ENCODE data around the gene SWT1.
"Not testable (repeated sequence)": the region's sequence is repeated elsewhere in the genome, so short reads cannot be mapped to it uniquely, and the experiment has no call there.

The SWT1 gene

DNA sequence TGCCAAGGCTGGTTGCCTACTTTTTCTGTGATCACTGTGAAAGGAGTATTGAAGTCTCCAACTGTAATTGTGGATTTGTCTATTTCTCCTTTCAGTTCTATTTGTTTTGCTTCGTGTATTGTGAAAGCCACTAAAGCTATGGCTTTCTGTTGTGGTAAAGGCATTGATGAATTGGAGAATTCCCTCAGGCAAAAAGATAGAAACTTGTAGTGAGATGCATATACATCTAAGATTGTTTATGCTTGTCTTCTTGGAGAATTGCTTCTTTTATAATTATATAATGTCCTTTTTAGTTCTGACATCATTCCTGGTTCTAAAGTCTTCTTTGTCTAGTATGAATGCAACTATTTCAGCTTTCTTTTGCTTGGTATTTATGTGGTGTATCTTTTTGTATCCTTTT, 36.8 kb downstream of the SWT1 start:
- no peak for DNase-seq (ENCODE audit: low read depth)

DNA sequence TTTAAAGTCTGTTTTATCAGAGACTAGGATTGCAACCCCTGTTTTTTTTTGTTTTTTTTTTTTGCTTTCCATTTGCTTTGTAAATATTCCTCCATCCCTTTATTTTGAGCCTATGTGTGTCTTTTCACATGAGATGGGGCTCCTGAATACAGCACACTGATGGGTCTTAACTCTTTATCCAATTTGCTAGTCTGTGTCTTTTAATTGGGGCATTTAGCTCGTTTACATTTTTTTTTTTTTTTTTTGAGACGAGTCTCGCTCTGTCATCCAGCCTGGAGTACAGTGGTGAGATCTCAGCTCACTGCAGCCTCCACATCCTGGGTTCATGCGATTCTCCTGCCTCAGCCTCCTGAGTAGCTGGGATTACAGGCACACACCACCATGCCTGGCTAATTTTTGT, 41.7 kb downstream of the SWT1 start:
- DNase-seq (ENCODE audit: low read depth), result not testable (repeated sequence)

DNA sequence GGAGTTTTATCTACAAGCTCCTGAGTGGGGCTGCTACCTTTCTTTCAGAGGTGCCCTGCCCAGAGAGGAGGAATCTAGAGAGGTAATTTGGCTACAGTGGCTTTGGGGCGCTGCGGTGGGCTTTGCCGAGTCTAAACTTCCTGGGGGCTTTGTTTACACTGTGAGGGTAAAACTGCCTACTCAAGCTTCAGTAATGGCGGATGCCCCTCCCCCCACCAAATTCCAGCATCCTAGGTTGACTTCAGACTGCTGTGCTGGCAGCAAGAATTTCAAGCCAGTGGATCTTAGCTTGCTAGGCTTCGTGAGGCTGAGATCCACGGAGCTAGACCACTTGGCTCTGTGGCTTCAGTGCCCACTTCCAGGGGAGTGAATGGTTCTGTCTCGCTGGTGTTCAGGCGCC, 43.9 kb downstream of the SWT1 start:
- DNase-seq (ENCODE audit: low read depth), result no peak

DNA sequence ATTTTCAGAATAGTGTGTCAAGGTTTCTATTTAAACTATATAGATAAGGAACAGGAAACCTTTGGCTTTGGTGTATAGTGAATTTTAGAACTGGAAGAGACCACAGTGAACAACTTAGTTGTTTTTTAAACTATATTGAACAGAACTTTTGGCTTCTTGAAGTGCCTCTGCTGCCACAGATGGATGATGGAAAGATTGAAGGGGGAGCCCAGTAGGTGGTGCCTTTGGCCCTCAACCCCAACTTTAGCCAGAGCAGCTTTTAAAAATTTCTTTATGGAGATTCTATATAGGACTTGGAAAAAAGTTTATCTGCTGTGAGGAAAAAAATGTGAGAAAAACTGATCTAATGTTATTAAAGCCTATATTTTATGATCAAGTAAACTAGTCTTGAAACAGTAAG, 50.2 kb downstream of the SWT1 start:
- no peak for DNase-seq (ENCODE audit: low read depth)

DNA sequence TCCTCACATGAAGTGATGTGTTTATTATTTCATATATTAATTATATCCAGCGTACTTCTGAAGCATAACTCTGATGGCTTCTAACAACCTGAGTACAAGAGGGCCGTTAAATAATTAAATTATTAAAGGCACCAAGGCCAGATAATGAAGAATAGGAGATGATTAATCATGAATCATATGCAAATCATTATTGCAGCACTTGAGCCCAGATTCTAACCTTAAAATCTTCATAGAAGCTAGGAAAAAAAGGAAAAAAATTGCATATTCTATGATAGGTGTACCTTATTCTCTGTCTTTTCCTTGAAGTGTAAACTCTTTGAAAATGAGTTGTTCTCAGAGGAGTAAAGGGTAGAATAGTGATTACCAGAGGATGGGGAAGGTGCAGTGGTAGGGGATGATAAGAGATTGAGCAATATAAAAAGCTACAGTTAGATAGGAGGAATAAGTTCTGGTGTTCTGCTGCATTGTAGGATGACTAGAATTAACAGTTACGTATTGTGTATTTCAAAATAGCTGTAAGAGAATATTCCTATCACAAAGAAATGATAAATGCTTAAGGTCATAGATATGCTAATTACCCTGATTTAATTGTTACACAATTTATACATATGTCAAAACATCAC, 51.1 kb downstream of the SWT1 start:
- DNase-seq (ENCODE audit: low read depth), result no peak

DNA sequence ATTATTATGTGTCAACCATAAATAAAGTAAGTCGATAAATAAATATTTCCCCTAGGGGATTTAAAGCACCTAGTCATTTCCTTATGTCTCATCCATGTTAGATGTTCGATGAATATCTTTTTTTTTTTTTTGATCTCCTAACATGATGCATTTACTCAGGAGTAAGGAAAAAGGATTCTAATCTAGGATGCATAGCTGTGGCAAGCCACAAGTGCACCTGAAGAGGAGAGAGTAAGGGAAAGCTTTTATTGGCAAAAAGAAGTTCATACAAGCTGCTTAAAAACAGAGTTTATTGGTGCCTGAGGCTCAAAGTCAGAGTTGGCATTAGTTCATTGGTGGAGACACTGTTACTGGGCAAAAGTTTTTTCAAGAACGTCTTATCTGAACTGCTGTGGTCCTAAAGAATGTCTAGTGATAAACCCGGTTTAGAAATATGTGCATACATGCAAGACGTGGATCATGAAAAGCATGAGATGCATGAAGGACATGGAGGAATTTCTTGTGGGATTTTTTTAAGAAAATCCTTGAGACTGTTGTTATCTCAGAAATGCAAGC, 51.7 kb downstream of the SWT1 start:
- DNase-seq (ENCODE audit: low read depth), result no peak

DNA sequence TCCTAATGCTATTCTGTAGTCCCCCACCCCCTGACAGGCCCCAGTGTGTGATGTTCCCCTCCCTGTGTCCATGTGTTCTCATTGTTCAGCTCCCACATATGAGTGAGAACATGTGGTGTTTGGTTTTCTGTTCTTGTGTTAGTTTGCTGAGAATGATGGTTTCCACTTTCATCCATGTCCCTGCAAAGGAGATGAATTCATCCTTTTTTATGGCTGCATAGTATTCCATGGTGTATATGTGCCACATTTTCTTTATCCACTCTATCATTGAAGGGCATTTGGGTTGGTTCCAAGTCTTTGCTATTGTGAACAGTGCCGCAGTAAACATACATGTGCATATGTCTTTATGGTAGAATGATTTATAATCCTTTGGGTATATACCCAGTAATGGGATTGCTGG, 52.4 kb downstream of the SWT1 start:
- not testable (repeated sequence) for DNase-seq (ENCODE audit: low read depth)

DNA sequence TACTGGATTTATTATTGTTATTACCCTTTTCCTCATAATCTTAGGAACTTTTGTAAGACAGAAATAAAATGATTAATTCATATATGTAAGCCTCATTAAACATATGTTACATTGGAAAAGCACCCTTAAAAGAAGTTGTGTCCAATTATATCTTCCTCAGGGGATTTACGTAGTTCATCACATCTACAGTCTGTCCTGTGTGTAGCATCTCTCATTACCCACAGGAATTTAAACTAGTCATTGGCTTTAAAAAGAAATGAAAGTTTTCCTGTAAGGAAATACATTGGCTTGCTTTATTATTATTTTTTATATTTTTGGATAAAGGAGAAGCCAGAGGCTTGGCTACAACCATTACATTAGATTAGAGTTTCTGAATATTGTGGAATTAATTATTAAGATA, 56.1 kb downstream of the SWT1 start:
- DNase-seq (ENCODE audit: low read depth), result no peak

DNA sequence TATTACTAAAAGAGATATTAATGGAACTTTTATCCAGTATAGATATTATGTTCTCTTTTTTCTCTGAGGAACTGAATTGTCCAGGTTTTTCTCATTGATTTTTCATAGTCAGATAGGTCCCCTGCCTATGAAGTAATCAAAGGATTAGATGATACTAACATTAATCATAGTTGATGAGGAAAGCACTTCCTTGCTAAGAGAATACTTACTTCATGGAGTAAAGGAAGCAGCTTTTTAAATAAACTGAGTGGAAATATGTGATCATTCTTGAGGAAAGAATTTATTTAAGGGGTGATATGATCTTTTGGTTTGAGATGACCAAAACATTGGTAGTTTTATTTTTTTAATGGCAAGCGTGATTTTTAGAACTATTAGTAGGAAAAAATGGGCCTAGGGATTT, 58.9 kb downstream of the SWT1 start:
- no peak for DNase-seq (ENCODE audit: low read depth)

DNA sequence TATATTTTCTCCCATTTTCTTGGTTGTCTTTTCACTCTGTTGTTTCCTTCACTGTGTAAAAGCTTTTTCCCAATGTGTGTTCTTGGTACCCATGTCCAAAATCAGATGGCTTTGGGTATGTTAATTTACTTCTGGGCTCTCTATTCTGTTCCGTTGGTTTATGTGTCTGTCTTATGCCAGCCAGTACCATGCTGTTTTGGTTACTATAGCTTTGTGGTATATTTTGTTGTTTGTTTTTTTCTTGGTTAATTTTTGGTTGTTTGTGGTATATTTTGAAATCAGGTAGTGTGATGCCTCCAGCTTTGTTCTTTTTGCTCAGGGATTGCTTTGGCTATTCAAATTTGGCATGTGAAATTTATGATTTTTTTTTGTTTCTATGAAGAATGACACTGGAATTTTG, 67.2 kb downstream of the SWT1 start:
- DNase-seq (ENCODE audit: low read depth), result no peak

DNA sequence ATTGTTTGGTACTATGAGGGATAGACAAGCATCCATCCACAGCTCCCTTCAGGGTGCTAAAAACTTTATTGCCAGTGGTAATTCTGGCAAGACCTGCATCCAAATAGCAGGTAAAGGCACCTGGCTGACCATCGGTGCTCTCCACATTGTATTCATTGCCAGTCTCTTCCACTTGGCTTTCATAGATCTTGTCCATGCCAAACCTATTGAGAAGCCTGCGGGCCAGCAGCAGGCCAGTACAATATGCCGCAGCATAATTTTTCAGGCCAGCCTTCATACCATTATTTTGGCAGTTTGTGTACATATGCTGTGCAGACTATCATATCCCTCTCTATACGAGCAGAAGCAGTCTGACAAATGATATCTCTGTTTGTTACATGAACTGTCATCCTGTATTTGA, 70.2 kb downstream of the SWT1 start:
- DNase-seq (ENCODE audit: low read depth), result no peak

DNA sequence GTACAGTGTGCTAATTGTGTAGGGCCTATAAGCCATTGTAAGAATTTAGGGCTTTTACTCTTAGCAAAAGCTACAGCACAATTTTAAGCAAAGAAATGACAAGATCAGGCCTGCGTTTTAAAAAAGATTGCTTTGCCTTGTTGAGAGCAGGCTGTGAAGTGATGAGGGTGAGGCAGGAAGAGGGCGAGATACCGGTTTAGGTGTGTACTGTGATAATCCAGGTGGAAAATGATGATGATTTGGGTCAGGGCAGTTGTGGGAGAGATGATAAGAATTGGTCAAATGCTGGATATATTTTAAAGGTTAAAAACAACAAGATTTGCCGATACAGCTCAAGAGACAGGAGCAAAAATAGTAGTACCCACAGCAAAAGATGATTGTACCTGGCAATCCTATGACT, 72.0 kb downstream of the SWT1 start:
- DNase-seq (ENCODE audit: low read depth), result no peak

DNA sequence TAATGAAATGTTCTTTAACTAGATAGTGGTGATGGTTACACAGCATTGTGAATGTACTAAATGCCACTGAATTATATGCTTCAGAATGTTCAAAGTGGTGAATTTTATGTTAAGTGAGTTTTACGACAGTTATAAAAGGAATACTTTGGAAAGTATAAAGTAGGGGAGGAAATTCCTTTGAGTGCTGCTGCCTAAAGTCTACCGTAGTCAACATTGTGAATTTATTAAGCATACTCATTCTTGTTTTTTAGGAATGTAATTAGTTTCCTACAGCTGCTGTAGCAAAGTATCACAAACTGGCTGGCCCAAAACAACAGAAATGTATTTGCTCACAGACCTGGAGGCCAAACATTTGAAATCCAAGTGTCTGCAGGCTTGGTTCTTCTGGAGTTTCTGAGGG, 73.0 kb downstream of the SWT1 start:
- DNase-seq (ENCODE audit: low read depth), result no peak

DNA sequence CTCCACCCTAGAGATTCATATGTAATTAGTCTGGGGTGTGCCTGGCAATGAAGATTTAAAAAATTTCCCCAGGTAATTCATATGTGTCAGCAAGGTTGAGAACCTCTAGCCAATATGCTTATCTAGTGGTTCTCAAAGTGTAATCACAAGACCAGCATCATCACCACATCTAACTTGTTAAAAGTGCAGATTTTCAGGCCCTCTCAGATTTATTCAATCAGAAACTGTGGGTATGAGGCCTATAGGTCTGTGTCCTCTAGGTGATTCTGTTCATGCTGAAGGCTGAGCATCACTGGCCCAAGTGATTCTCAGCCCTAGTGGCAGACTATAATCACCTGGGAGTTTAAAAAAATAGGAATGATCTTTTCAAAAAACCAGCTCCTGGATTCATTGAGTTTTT, 75.9 kb downstream of the SWT1 start:
- no peak for DNase-seq (ENCODE audit: low read depth)

DNA sequence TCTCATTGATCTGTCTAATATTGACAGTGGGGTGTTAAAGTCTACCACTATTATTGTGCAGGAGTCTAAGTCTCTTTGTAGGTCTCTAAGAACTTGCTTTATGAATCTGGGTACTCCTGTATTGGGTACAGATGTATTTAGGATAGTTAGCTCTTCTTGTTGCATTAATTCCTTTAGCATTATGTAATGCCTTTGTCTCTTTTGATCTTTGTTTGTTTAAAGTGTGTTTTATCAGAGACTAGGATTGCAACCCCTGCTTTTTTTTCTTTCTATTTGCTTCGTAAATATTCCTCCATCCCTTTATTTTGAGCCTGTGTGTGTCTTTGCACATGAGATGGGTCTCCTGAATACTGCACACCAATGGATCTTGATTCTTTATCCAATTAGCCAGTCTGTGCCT, 77.2 kb downstream of the SWT1 start:
- not testable (repeated sequence) for DNase-seq (ENCODE audit: low read depth)

DNA sequence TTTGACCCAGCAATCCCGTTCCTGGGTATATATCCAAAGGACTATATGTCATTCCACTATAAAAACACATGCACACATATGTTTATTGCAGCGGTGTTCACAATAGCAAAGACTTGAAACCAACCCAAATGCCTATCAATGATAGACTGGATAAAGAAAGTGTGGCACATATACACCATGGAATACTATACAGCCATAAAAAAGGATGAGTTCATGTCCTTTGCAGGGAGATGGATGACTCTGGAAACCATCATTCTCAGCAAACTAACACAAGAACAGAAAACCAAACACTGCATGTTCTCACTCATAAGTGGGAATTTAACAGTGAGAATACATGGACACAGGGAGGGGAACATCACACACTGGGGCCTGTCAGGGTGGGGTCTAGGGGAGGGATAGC, 80.2 kb downstream of the SWT1 start:
- not testable (repeated sequence) for DNase-seq (ENCODE audit: low read depth)

DNA sequence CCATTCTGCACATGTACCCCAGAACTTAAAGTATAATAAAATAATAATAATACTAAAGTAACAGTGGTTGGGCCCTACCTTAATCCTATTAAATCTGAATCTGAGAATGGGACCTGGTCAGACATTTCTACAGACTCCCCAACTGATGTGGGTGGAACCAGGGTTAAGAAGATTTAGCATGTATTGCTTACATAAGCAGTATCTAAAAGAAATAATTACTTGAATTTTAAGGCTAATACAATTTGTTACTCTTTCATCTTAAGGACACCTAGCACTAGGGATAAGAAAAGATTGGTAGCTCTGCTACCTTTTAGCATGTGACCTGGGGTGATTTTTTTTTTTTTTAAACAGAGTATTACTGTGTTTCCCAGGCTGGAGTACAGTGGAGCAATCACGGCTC, 80.7 kb downstream of the SWT1 start:
- no peak for DNase-seq (ENCODE audit: low read depth)

DNA sequence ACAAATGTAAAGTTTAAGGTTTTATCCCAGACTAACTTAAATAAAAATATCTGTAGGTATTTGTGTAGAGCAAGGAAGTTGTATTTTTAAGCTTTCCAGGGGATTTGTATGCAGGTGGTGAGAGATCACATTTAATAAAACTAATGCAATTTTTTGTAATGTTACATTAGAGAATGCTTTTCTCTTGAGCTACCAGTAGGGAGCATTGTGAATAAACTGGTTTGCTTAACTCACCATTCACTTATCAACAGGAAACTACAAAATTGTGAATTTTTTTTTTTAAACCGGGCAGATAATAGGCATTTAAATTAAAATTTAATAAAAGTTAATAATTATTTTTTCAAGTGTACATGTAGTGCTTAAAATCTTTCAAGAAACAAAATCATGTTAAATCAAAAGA, 81.5 kb downstream of the SWT1 start:
- no peak for DNase-seq (ENCODE audit: low read depth)

DNA sequence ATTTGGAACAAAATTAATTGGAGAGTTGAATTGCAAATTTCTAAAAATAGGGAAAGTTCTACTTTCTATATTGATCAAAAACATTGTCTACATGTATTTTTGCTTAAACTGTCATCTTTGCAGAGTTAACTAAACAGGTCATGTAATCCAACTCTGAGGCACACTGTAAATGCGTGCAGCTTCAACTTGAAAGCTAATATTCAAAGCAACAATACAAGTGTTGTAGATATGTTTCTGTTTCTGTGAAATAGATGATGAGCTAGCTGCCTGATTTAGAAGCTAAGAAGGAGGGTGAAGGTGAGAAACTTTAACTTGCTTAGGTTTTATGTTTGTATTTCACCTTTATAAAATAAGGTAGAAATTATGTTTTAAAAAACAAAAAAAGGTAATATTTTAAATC, 82.9 kb downstream of the SWT1 start:
- no peak for DNase-seq (ENCODE audit: low read depth)

DNA sequence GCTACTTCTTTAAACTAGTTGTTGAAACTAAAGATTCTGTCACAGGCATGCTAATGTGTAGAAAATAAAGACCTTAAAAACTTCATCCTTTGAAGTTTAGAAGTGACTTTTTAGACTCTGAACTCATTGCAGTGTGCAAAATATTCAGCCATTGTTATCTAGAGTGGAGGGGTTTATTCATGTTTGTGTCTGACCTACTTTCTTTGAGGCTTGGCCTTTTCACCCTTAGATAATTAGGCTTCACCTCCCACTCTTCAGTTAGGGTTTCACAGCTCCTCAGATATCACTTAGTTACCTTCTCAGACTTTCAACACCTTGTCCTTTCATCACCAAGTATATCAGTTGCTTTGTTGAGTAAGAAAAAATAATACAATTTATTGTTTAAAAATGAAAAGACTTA, 84.2 kb downstream of the SWT1 start:
- DNase-seq (ENCODE audit: low read depth), result no peak

DNA sequence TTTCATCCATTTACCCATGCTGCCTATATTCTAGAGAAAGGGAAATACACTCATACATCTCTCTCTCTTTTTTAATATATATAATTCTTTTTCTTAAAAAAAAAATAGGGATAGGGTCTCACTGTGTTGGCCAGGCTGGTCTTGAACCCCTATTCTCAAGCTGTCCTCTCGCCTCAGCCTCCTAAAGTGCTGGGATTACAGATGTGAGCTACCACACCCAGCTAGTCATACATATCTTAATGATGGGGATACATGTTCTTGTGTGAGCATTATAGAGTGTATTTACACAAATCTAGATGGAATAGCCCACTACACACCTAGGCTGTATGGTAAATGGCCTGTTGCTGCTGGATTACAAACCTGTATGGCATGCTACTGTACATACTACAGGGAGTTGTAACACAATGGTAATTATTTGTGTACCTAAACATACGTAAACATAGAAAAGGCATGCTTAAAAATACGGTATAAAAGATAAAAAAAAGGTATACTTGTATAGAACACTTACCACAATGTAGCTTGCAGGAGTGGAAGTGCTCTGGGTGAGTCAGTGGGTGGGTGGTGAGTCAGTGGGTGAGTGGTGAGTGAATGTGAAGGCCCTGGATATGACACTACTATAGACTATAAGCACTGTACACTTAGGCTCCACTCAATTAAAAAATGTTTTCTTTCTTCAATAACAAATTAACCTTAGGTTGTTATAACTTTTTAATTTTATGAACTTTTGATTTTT, 87.2 kb downstream of the SWT1 start:
- peak; percentile 26 for DNase-seq (ENCODE audit: low read depth)

DNA sequence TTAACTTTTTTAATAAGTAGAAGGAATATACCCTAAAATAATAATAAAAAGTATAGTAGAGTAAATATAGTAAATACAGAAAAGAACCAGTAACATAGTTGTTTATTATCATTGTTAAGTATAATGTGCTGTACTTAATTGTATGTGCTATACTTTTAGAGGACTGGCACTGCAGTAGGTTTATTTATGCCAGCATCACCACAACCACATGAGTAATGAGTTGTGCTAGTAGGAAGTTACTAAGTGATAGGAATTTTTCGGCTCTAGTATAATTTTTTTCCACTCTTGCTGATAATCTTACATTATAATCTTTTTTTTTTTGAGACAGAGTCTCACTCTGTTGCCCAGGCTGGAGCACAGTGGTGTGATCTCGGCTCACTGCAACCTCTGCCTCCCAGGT, 88.5 kb downstream of the SWT1 start:
- DNase-seq (ENCODE audit: low read depth), result no peak

DNA sequence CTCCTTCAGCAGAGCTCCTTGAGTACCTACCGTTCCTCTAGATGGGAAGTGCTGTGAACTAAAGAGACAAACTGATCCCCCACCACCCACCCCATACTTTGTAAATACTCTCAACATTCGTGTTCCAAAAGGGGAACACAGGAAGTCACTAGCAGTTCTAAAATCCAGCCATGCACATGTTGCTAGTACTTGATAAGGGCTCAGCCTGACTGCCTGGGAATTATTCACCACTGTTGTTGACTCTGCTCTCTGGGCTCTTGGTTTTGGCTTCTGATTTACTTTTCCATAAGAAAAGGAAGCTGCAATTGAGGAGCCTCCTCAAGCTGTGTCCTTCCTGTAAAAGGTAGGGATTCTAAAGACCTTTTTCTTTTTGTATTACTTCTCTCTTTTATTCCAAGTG, 92.6 kb downstream of the SWT1 start:
- no peak for DNase-seq (ENCODE audit: low read depth)

DNA sequence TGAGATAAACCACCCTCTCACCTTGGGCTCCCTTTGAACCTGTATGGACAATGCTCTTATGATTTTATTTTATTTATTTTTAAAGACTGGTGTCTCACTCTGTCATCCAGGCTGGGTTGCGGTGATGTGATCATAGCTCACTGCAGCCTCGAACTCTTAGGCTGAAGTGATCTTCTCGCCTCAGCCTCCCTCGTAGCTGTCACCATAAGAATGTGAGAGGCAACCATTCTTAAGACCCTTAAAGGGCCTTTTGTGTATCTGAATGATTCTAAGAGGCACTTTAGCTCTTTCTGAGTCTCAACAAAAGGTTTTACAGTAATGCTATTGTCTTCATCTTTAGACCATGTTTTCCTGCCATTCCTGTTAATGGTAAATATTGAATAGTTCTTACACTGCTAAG, 93.1 kb downstream of the SWT1 start:
- no peak for DNase-seq (ENCODE audit: low read depth)

Data from stimulated activated CD8-positive, alpha-beta memory T cell treated with anti-CD3 and anti-CD28 coated beads, Interleukin-7, amount 100 ng/mL, for 24 hours (primary cell).